OCI-LY1 (cell line): Measurements from ENCODE around the gene MYO18B.

Experiments
- EZH2 ChIP-seq: fragments of 200-600 bp; sonication (generic), shearing (Covaris generic); IDR thresholded peaks from 2 replicates; pipeline ENCODE4 v1.8.0; 2017; ENCODE audit warnings: borderline replicate concordance, mixed run types, mild to moderate bottlenecking, antibody characterized with exemption, low read length, moderate library complexity, mixed read lengths
- TF ChIP-seq, protein P1 (sequence below): fragments of 200-600 bp; sonication (generic), shearing (Covaris generic); IDR thresholded peaks from 2 replicates; pipeline ENCODE4 v1.5.1; 2017; ENCODE audit warnings: mild to moderate bottlenecking, antibody characterized with exemption, low read length, moderate library complexity, mixed read lengths

DNA sequence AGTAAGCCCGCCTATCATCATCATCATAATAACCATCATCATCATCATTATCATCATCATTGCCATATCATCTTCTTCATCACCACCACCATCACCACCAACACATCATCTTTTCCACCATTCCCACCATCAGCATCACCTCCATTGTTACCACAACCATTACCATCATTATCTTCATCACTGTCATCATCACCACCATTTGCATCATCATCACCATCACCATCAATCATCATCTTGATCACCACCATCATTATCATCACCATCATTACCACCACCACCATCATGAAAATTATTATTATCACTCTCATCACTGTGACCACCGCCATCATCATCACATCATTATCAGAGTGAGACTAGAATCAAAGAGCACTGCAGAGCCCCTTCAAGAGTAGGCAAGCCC lies 227.9 kb downstream of the MYO18B start:
- TF ChIP-seq, protein P1, sequence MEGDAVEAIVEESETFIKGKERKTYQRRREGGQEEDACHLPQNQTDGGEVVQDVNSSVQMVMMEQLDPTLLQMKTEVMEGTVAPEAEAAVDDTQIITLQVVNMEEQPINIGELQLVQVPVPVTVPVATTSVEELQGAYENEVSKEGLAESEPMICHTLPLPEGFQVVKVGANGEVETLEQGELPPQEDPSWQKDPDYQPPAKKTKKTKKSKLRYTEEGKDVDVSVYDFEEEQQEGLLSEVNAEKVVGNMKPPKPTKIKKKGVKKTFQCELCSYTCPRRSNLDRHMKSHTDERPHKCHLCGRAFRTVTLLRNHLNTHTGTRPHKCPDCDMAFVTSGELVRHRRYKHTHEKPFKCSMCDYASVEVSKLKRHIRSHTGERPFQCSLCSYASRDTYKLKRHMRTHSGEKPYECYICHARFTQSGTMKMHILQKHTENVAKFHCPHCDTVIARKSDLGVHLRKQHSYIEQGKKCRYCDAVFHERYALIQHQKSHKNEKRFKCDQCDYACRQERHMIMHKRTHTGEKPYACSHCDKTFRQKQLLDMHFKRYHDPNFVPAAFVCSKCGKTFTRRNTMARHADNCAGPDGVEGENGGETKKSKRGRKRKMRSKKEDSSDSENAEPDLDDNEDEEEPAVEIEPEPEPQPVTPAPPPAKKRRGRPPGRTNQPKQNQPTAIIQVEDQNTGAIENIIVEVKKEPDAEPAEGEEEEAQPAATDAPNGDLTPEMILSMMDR, result no peak
- TF ChIP-seq EZH2, result no peak
